Measurements from ENCODE around the gene SPINK13.

SPINK13 gene

DNA sequence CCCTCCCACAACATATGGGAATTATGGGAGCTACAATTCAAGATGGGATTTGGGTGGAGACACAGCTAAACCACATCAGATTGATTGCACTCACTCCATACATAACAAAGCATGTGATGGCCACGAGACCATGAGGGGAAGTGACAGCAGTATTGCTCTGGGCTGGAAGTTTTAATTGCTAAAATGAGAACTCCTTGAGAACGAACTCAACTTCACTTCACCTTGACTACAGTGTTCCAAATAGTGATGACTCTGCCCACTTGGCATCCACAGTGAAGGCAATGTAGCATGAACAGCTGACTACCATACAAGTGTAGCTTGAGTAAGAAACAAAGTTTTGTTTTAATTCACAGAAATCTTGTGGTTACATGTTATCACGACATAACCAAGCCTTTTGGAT is 42.9 kb downstream of the SPINK13 start:
- no peak for DNase-seq (ENCODE audit: low read depth in 4 of 4, low spot score in 1 of 4)

DNA sequence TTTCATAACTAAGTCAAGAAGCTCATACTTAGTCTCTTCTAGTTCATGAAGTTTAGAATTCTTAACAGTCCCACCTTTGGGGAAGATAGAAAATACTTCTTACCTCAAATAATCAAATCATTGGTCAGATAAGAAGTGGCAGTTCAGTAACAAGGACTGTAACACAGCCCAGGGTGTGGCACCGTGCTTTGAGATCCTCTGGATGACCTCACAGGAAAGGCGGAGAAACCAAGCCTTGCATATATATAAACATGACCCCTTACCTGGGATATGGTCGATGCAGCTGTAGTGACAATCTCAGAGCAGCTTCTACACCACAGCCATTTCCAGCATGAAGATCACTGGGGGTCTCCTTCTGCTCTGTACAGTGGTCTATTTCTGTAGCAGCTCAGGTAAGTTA is 43.6 kb downstream of the SPINK13 start, which contains the start of gene SPINK7:
Gene SPINK7 (plus strand): TSS at position 271 of the 400 bp plus-strand sequence. CDS start 61 bp downstream, at position 332.
- DNase-seq (ENCODE audit: low read depth in 4 of 4, low spot score in 1 of 4), result no peak

DNA sequence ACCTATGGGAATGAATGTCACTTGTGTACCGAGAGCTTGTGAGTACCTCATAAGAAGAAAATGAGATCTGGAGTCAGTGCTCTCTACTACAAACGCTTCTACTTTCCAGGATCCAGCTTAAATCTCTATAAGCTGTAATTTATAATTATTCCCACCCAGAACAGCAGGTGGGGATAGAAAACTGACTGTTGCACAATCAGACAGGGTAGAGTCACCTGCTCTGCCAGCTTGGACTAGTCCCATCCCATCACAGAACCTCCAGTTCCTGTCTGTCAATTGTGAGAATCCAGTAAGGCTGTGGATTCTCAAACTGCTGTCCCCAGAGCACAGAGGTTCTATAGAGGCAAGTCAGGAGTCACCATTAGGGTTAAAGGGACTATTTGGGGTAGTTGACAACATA is 45.6 kb downstream of the SPINK13 start:
- no peak for DNase-seq (ENCODE audit: low read depth in 4 of 4, low spot score in 1 of 4)

DNA sequence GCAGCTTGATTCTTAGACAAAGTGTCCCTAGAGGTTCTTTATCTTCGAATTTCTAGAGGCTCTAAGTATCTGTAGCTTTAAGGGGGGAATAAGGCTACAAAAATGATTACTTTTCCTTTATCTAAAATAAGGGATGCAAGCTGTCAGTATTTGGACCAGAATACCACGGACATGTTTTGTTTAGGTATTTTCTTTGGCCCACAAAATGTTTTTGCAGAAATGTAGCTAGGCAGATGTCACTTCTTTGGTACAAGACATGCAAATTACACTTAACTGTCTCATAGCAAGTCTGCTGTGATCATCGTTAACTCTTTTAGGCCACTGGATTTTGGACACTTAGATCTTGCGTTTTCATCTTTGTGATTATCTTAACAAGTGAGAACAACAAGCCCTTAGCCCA is 46.1 kb downstream of the SPINK13 start:
- no peak for DNase-seq (ENCODE audit: low read depth in 4 of 4, low spot score in 1 of 4)

DNA sequence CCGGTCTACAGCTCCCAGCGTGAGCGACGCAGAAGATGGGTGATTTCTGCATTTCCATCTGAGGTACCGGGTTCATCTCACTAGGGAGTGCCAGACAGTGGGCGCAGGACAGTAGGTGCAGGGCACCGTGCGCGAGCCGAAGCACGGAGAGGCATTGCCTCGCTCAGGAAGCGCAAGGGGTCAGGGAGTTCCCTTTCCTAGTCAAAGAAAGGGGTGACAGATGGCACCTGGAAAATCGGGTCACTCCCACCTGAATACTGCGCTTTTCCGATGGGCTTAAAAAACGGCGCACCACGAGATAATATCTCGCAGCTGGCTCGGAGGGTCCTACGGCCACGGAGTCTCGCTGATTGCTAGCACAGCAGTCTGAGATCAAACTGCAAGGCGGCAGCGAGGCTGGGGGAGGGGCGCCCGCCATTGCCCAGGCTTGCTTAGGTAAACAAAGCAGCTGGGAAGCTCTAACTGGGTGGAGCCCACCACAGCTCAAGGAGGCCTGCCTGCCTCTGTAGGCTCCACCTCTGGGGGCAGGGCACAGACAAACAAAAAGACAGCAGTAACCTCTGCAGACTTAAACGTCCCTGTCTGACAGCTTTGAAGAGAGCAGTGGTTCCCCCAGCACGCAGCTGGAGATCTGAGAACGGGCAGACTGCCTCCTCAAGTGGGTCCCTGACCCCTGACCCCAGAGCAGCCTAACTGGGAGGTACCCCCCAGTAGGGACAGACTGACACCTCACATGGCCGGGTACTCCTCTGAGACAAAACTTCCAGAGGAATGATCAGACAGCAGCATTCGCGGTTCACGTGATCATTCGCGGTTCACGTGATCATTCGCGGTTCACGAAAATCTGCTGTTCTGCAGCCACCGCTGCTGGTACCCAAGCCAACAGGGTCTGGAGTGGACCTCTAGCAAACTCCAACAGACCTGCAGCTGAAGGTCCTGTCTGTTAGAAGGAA is 51.7 kb downstream of the SPINK13 start:
- peak in 2 of 4 experiments; percentile 5 to 13 for DNase-seq (ENCODE audit: low read depth in 4 of 4, low spot score in 1 of 4)

DNA sequence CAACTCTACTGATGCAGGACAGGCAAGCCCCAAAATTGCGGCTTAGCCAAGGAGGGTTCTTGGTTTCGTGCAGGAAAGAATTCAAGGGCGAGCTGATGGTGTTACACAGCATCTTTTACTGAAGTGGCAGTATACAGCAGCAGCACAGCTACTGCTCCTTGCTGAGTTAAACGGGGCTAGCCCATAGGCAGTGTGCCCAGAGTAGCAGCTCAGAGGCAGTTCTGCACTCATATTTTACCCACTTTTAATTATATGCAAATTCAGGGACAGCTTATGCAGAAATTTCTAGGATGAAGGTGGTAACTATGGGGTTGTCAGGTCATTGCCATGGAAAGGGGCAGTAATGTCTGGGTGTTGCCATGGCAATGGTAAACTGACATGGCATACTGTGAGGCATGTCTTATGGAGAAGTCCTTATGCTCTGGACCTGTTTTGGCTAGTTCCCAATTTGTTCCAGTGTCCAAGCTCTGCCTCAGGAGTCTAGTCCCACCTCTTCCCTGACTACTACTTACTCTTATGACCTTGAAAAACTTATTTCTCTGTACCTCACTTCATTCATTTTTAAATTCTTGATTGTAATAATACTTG is 64.8 kb downstream of the SPINK13 start:
- DNase-seq (ENCODE audit: low read depth in 4 of 4, low spot score in 1 of 4), result no peak

DNA sequence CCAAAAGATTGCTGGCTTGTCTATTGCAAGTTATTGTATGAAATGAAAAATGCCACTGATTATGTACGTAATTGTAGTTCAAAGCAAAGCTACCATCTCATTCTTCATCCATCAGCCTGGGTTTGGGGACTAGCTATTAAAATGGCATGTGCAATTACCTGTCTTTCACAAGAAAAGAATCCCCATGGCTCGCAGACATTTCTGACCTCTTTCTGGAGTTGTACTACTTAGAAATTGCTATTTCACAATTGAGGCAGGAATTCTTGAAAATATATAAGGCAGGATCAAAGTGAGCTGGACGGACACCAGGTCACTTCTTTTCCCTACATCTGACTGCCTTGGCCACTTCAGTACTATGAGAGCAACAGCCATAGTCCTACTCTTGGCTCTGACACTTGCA is 66.7 kb downstream of the SPINK13 start, which contains the start of gene SPINK9:
Gene SPINK9 (plus strand): TSS at position 301 of the 400 bp plus-strand sequence. CDS start 55 bp downstream, at position 356.
- DNase-seq (ENCODE audit: low read depth in 4 of 4, low spot score in 1 of 4), result no peak
